Measurements from ENCODE around the gene TMEM184C.

TMEM184C gene

GRCh38 chr4:147651563-147651962, 34.4 kb downstream of the TMEM184C start:
- Histone ChIP-seq H3K9me3 (ENCODE audit: control insufficient read depth, insufficient read depth, low read length) (no peaks in the 10 kb centered on the region), H3K36me3 (ENCODE audit: insufficient read depth, low read length) (peaks cover 3% of the 10 kb centered on the region; the same call in 1 of the 2 replicates), H3K4me1 (ENCODE audit: insufficient read depth, low read length) (peaks cover 10% of the 10 kb centered on the region; the same call in 1 of the 2 replicates), H3K9ac (ENCODE audit: low read depth, low read length) (no peak overlapping the region)

- Histone ChIP-seq H3K9ac (ENCODE audit: low read depth, low read length) (no peak overlapping the region), H3K9me3 (ENCODE audit: control insufficient read depth, insufficient read depth, low read length) (no peaks in the 10 kb centered on the region), H3K4me1 (ENCODE audit: insufficient read depth, low read length) (peaks cover 10% of the 10 kb centered on the region; the same call in 1 of the 2 replicates), H3K36me3 (ENCODE audit: insufficient read depth, low read length) (peaks cover 3% of the 10 kb centered on the region; the same call in 1 of the 2 replicates)
These were observed 38.4 kb downstream of the TMEM184C start for GRCh38 chr4:147655639-147656038.

DNA sequence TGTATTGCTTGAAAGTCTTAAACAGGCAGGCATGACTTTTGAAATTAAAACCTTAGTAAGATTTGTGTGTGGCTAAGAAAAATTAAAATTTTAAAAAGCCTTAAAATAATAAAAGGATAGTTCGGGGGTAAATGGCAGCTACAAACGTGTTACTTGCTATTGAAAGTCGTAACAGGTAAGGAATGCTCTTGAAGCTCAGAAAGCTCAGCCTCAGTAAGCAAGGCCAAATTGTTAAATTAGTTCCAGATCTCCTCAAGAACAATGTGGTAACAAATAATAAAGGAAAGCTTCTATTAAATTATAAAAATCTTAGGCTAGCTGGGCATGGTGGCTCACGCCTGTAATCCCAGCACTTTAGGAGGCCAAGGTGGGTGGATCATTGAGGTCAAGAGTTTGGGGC, 41.3 kb downstream of the TMEM184C start:
- Histone ChIP-seq H3K9me3 (ENCODE audit: control insufficient read depth, insufficient read depth, low read length) (no peaks in the 10 kb centered on the region), H3K36me3 (ENCODE audit: insufficient read depth, low read length) (peaks cover 3% of the 10 kb centered on the region; the same call in 1 of the 2 replicates), H3K9ac (ENCODE audit: low read depth, low read length) (no peak overlapping the region), H3K4me1 (ENCODE audit: insufficient read depth, low read length) (peaks cover 10% of the 10 kb centered on the region; the same call in 1 of the 2 replicates)

DNA sequence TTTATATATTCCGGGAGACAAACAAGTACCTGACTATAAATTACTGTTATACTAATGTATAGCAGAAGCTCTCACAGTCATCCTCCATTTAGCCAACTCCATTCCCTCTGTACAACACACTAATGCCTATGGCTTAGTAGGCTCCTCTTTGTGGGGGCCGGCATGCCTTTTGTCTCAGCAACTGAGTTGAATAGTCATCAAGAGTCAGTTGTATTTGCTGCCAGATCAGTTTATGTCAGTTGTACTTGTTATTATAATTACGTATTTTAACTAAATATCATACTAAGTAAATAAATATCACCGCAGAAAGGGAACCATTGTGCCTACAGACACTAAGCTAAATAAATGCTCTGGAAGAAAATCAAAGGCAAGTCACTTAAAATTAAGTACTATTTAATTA, 56.9 kb downstream of the TMEM184C start:
- no peaks in the 10 kb centered on the region for H3K4me1 ChIP-seq (ENCODE audit: insufficient read depth, low read length)
- peaks cover 2% of the 10 kb centered on the region; the same call in 1 of the 2 replicates for H3K36me3 ChIP-seq (ENCODE audit: insufficient read depth, low read length)
- H3K9ac ChIP-seq (ENCODE audit: low read depth, low read length) = no peak overlapping the region
- H3K9me3 ChIP-seq (ENCODE audit: control insufficient read depth, insufficient read depth, low read length) = no peaks in the 10 kb centered on the region

DNA sequence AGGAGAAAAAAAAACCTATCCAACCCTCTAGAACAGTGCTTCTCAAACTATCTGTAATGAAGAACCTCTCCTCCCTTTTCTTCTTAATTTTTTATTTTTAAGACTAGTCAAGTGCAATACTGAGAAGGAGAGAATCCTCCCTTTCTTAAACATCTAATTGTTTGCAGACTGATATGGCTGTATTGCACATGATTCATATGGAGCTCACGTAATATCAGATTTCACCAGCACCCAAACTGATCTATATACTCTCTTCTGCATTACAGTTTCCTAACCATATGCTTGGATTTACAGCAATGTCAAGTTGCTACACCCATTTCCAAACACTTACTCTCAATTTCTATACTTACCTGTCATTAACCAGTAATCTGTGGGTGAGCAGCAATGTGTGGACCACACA, 57.3 kb downstream of the TMEM184C start:
- Histone ChIP-seq H3K9ac (ENCODE audit: low read depth, low read length) (no peak overlapping the region), H3K36me3 (ENCODE audit: insufficient read depth, low read length) (peaks cover 2% of the 10 kb centered on the region; the same call in 1 of the 2 replicates), H3K4me1 (ENCODE audit: insufficient read depth, low read length) (no peaks in the 10 kb centered on the region), H3K9me3 (ENCODE audit: control insufficient read depth, insufficient read depth, low read length) (no peaks in the 10 kb centered on the region)

GRCh38 chr4:147678106-147678505, 60.9 kb downstream of the TMEM184C start:
- Histone ChIP-seq H3K36me3 (ENCODE audit: insufficient read depth, low read length) (0 out of 2 replicates have a peak, but pooled peaks cover 2% of the 10 kb centered on the region), H3K4me1 (ENCODE audit: insufficient read depth, low read length) (no peaks in the 10 kb centered on the region), H3K9ac (ENCODE audit: low read depth, low read length) (no peak overlapping the region), H3K9me3 (ENCODE audit: control insufficient read depth, insufficient read depth, low read length) (no peaks in the 10 kb centered on the region)

DNA sequence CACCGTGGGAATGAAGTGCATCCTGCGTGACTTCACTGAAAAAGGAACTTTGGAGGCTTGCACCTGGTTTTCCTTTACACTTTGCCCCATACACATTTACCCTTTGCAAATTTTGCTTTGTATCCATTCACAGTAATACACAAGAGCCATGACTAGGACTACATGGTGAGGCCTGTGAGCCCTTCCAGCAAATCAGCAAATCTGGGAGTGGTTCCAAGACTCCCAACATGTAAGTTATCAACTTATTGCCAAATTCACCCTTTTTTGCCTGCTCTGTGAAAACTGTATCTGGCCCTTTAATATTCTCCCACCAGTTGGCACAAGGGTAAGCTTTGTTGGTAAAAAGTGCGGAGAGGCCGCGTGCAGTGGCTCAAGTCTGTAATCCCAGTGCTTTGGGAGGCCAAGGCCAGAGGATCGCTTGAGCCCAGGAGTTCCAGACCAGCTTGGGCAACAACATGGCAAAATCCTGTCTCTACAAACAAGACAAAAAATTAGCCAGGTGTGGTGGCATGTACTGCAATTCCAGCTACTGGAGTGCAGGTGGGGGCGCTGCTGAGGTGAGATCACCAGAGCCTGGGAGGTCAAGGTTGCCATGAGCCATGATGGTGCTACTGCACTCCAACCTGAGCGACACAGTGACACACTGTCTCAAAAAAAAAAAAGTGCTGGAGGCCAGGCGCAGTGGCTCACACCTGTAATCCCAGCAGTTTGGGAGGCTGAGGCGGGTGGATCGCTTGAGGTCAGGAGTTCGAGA, 61.8 kb downstream of the TMEM184C start:
- Histone ChIP-seq H3K36me3 (ENCODE audit: insufficient read depth, low read length) (0 out of 2 replicates have a peak, but pooled peaks cover 2% of the 10 kb centered on the region), H3K9ac (ENCODE audit: low read depth, low read length) (no peak overlapping the region), H3K9me3 (ENCODE audit: control insufficient read depth, insufficient read depth, low read length) (no peaks in the 10 kb centered on the region), H3K4me1 (ENCODE audit: insufficient read depth, low read length) (no peaks in the 10 kb centered on the region)

- H3K9me3 ChIP-seq (ENCODE audit: control insufficient read depth, insufficient read depth, low read length) = no peaks in the 10 kb centered on the region
- H3K4me1 ChIP-seq (ENCODE audit: insufficient read depth, low read length) = no peaks in the 10 kb centered on the region
- 0 out of 2 replicates have a peak, but pooled peaks cover 2% of the 10 kb centered on the region for H3K36me3 ChIP-seq (ENCODE audit: insufficient read depth, low read length)
- H3K9ac ChIP-seq (ENCODE audit: low read depth, low read length) = peak overlapping the region; percentile 92
These were observed 65.6 kb downstream of the TMEM184C start for GRCh38 chr4:147682755-147683154.

GRCh38 chr4:147683188-147683591, 66.0 kb downstream of the TMEM184C start:
- H3K4me1 ChIP-seq (ENCODE audit: insufficient read depth, low read length) = no peaks in the 10 kb centered on the region
- 0 out of 2 replicates have a peak, but pooled peaks cover 2% of the 10 kb centered on the region for H3K36me3 ChIP-seq (ENCODE audit: insufficient read depth, low read length)
- H3K9me3 ChIP-seq (ENCODE audit: control insufficient read depth, insufficient read depth, low read length) = no peaks in the 10 kb centered on the region
- peak overlapping the region; percentile 92 for H3K9ac ChIP-seq (ENCODE audit: low read depth, low read length)

DNA sequence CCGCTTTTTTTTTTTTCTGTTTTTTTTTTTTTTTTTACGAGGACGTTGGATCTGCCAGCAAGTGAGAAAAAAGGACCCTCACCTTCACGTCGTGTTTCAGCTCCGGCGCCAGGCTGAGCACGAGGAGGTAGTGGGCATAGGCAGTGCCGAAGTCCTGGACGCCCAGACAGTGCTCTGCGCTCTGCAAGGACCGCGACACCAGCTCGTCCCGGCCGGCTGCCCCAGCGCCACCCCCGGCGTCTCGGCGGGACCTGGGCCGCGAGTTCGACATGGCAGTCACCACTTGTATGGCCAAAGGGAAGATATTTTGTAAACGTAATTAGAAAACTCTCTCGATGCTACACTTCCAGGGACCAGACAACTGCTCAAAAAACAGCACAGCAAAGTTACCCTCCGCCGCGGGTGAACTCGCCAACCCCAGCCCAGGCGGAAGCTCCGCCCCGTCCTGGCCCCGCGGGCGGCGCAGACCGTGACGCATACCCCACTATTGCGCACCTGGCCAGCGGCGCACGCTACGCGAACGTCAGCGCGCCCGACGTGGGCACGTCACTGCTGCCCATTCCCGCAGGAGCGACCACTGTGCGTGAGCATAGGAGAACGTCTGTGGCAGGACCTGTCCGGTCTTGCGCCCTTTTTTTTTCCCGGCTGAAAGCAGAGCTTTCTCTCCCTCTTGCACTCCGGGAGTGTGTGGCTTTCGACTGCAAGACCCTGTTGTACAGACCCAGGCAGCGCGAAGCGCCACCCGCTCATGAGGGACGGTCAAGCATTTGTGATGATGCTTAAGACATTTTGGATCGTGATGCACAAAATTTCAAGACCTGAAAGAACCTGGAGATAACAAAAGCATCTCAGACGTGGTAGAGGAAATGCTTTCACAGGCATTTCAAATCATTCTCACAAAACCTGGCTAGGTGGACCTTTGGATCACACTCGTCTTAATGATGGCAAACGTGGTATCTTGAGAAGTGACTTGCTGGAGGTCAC, 66.8 kb downstream of the TMEM184C start, which contains the start of gene PRMT9:
Gene PRMT9 (minus strand): TSS at position 447 of the 984 bp plus-strand sequence. CDS start 176 bp downstream, at position 271.
- Histone ChIP-seq H3K4me1 (ENCODE audit: insufficient read depth, low read length) (no peaks in the 10 kb centered on the region), H3K9me3 (ENCODE audit: control insufficient read depth, insufficient read depth, low read length) (no peaks in the 10 kb centered on the region), H3K9ac (ENCODE audit: low read depth, low read length) (peak within 1 kb of the TSS; percentile 92), H3K36me3 (ENCODE audit: insufficient read depth, low read length) (no peaks in the 10 kb centered on the region)

GRCh38 chr4:147689067-147689466, 71.9 kb downstream of the TMEM184C start:
- H3K4me1 ChIP-seq (ENCODE audit: insufficient read depth, low read length) = no peaks in the 10 kb centered on the region
- H3K9ac ChIP-seq (ENCODE audit: low read depth, low read length) = no peak overlapping the region
- H3K9me3 ChIP-seq (ENCODE audit: control insufficient read depth, insufficient read depth, low read length) = no peaks in the 10 kb centered on the region
- H3K36me3 ChIP-seq (ENCODE audit: insufficient read depth, low read length) = no peaks in the 10 kb centered on the region

- peaks cover 2% of the 10 kb centered on the region; the same call in 1 of the 2 replicates for H3K4me1 ChIP-seq (ENCODE audit: insufficient read depth, low read length)
- no peaks in the 10 kb centered on the region for H3K36me3 ChIP-seq (ENCODE audit: insufficient read depth, low read length)
- no peak overlapping the region for H3K9ac ChIP-seq (ENCODE audit: low read depth, low read length)
- H3K9me3 ChIP-seq (ENCODE audit: control insufficient read depth, insufficient read depth, low read length) = no peaks in the 10 kb centered on the region
These were observed 74.6 kb downstream of the TMEM184C start for GRCh38 chr4:147691820-147692219.

DNA sequence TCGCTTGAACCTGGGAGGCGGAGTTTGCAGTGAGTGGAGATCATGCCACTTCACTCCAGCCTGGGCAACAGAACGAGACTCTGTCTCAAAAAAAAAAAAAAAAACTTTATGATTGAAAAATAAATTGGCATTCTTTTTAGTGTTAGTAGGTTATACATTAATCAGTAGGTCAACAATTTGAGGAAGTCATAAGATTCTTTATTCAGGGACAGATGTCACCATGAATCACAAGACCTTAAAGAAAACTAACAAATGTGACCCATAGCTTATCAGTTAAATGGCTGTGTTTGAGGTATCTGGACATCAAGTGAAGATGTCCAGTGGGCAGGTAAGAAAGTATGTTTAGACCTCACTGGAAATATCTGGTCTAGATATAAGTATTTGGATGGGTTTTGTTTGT, 76.0 kb downstream of the TMEM184C start:
- Histone ChIP-seq H3K9me3 (ENCODE audit: control insufficient read depth, insufficient read depth, low read length) (no peaks in the 10 kb centered on the region), H3K4me1 (ENCODE audit: insufficient read depth, low read length) (peaks cover 6% of the 10 kb centered on the region; the same call in 1 of the 2 replicates), H3K36me3 (ENCODE audit: insufficient read depth, low read length) (no peaks in the 10 kb centered on the region), H3K9ac (ENCODE audit: low read depth, low read length) (no peak overlapping the region)

DNA sequence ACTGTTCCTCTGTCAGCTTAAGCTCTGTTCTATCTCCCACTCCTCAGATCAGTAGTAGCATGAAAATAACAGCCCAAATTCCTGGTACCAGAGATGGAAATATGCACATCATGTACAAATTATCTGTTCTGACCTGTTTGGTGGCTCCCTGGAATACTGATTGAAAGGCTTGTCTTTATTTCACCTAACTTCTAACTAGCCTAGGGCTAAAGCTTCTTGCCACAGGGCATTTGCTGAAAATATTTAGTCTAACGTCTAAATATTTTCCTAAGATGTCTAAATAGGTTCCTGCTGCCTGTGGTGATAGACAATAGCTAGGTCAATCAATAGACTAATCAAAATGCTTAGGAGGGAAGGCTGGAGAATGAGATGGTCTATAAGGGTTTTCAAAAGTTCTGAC, 79.7 kb downstream of the TMEM184C start:
- Histone ChIP-seq H3K9me3 (ENCODE audit: control insufficient read depth, insufficient read depth, low read length) (0 out of 2 replicates have a peak, but pooled peaks cover 5% of the 10 kb centered on the region), H3K4me1 (ENCODE audit: insufficient read depth, low read length) (peaks cover 6% of the 10 kb centered on the region; the same call in 1 of the 2 replicates), H3K36me3 (ENCODE audit: insufficient read depth, low read length) (no peaks in the 10 kb centered on the region), H3K9ac (ENCODE audit: low read depth, low read length) (no peak overlapping the region)
